ENCODE data around the gene HDAC7. TPM values are rescaled to one million over a fixed set of nuclear protein-coding genes. Genes with fewer than 3 reads are reported as not detected.

HDAC7 gene
- total and polyA plus RNA-seq, 2 experiments from 2014 or later = 41.3 to 60.1 TPM

GRCh38 chr12:47844264-47845019 is 24.7 kb upstream of the HDAC7 start:
- no peak overlapping the region for H3K27ac Mint-ChIP-seq
- peaks cover 3% of the 10 kb centered on the region for H3K9me2 ChIP-seq (ENCODE audit: insufficient read depth)
- H3K27ac ChIP-seq (ENCODE audit: low read depth) = no peak overlapping the region
- no peaks in the 10 kb centered on the region for H3K9me3 Mint-ChIP-seq
- no peaks in the 10 kb centered on the region for H3K36me3 ChIP-seq (ENCODE audit: insufficient read depth)
- no peaks in the 10 kb centered on the region; the same call in 2 of the 3 replicates for H3K36me3 Mint-ChIP-seq (ENCODE audit: low read depth)
- TF ChIP-seq ZNF331 (CRISPR knock-in tag; IDR thresholded peaks at IDR 0.05; ENCODE audit: low read depth) (no peak), ETS1 (IDR thresholded peaks at IDR 0.05) (no peak), POLR2AphosphoS5 (IDR thresholded peaks at IDR 0.05; ENCODE audit: low read depth) (no peak), STAT1 (IDR thresholded peaks at IDR 0.05; ENCODE audit: unreplicated experiment) (no peak), EZH2phosphoT487 (IDR thresholded peaks at IDR 0.05; ENCODE audit: unreplicated experiment) (no peak), ZNF114 (CRISPR knock-in tag; IDR thresholded peaks at IDR 0.05) (no peak), ZNF462 (CRISPR knock-in tag; IDR thresholded peaks at IDR 0.05) (no peak), REST (IDR thresholded peaks at IDR 0.05; ENCODE audit: unreplicated experiment) (no peak), JUNB (IDR thresholded peaks at IDR 0.05; ENCODE audit: unreplicated experiment) (no peak), NANOG (IDR thresholded peaks at IDR 0.05; ENCODE audit: borderline replicate concordance) (no peak), EZH2 (IDR thresholded peaks at IDR 0.05; ENCODE audit: low read depth, unreplicated experiment) (no peak)
- H3K27me3 ChIP-seq (ENCODE audit: insufficient read depth) = no peaks in the 10 kb centered on the region
- no peak overlapping the region for H2AFZ ChIP-seq
- H4K20me1 ChIP-seq (replicated peaks; ENCODE audit: insufficient read depth) = no peaks in the 10 kb centered on the region; the same call in 1 of the 2 replicates
- peaks cover 20% of the 10 kb centered on the region for H3K4me1 Mint-ChIP-seq
- H3K4me2 ChIP-seq = no peak overlapping the region
- no peaks in the 10 kb centered on the region for H3F3A ChIP-seq (replicated peaks; ENCODE audit: low read depth)
- no peak for DNase-seq (ENCODE audit: low spot score)
- no peaks in the 10 kb centered on the region for H3K4me1 ChIP-seq (ENCODE audit: insufficient read depth)
- H3K79me2 ChIP-seq (replicated peaks; ENCODE audit: insufficient read depth) = no peaks in the 10 kb centered on the region
- ATAC-seq = no peak
- no peak overlapping the region for H3K4me3 ChIP-seq
- H3K27me3 Mint-ChIP-seq (ENCODE audit: insufficient read depth, low read depth, poor library complexity) = peaks cover 17% of the 10 kb centered on the region
- H3K4me3 Mint-ChIP-seq = no peak overlapping the region

Measured in GM23338 (cell line).